Astrocyte (in vitro differentiated cells and primary cell): ENCODE data around the gene GREM2. TPM values are rescaled to one million over a fixed set of nuclear protein-coding genes. Genes with fewer than 3 reads are reported as not detected.

Experiments used
- DNase-seq: peaks from one replicate; pipeline ENCODE4 v3.0.0-alpha.2; 2010; ENCODE audit warnings: low read depth
- FAIRE-seq: peaks from 2 replicates; lab custom pipeline; 2011; peaks lifted over from hg19 to GRCh38; lab: Jason Lieb, UNC
- H2AFZ ChIP-seq: 2 replicates; pipeline ENCODE4 v1.6.0; 2012; ENCODE audit warnings: low read depth, low read length, inconsistent platforms
- H3K27ac ChIP-seq: 2 replicates; pipeline ENCODE4 v1.5.1; 2011; ENCODE audit warnings: low read depth, low read length, inconsistent platforms
- H3K27me3 ChIP-seq: 2 replicates; pipeline ENCODE4 v1.6.0; 2011; ENCODE audit warnings: low read length, inconsistent platforms; ENCODE audit not compliant: insufficient read depth
- H3K36me3 ChIP-seq: 2 replicates; pipeline ENCODE4 v1.5.1; 2011; ENCODE audit warnings: low read length, inconsistent platforms; ENCODE audit not compliant: insufficient read depth
- H3K4me1 ChIP-seq: 2 replicates; pipeline ENCODE4 v1.5.1; 2011; ENCODE audit warnings: low read length, inconsistent platforms; ENCODE audit not compliant: insufficient read depth
- H3K4me2 ChIP-seq: 2 replicates; pipeline ENCODE4 v1.6.0; 2012; ENCODE audit warnings: low read length, inconsistent platforms
- H3K4me3 ChIP-seq: 2 replicates; pipeline ENCODE4 v1.5.1; 2011; ENCODE audit warnings: low read depth, mild to moderate bottlenecking, low read length, inconsistent platforms; ENCODE audit not compliant: insufficient read depth
- H3K79me2 ChIP-seq: 2 replicates; pipeline ENCODE4 v1.6.0; 2012; ENCODE audit warnings: mild to moderate bottlenecking, low read length, inconsistent platforms; ENCODE audit not compliant: insufficient read depth
- H3K9ac ChIP-seq: 2 replicates; pipeline ENCODE4 v1.6.0; 2012; ENCODE audit warnings: mild to moderate bottlenecking, low read length, inconsistent platforms
- H3K9me3 ChIP-seq: 2 replicates; pipeline ENCODE4 v1.5.1; 2012; ENCODE audit warnings: low read depth, mild to moderate bottlenecking, low read length, inconsistent platforms; ENCODE audit not compliant: insufficient read depth
- H4K20me1 ChIP-seq: 2 replicates; pipeline ENCODE4 v1.6.0; 2012; ENCODE audit warnings: low read length, inconsistent platforms; ENCODE audit not compliant: insufficient read depth
- H3K27ac Mint-ChIP-seq: one replicate; pipeline ENCODE4 v1.8.0; 2021; ENCODE audit warnings: mild to moderate bottlenecking, mixed read lengths; ENCODE audit not compliant: unreplicated experiment
- H3K27me3 Mint-ChIP-seq: one replicate; pipeline ENCODE4 v1.8.0; 2021; ENCODE audit warnings: low read depth, mixed read lengths; ENCODE audit not compliant: unreplicated experiment
- H3K36me3 Mint-ChIP-seq: one replicate; pipeline ENCODE4 v1.8.0; 2021; ENCODE audit warnings: low read depth, mixed read lengths; ENCODE audit not compliant: unreplicated experiment
- H3K4me1 Mint-ChIP-seq: one replicate; pipeline ENCODE4 v1.8.0; 2021; ENCODE audit warnings: low read depth, mixed read lengths; ENCODE audit not compliant: unreplicated experiment
- H3K4me3 Mint-ChIP-seq: one replicate; pipeline ENCODE4 v1.8.0; 2021; ENCODE audit warnings: mild to moderate bottlenecking, moderate library complexity, mixed read lengths; ENCODE audit not compliant: unreplicated experiment
- H3K9me3 Mint-ChIP-seq: one replicate; pipeline ENCODE4 v1.8.0; 2021; ENCODE audit warnings: mild to moderate bottlenecking, mixed read lengths; ENCODE audit not compliant: unreplicated experiment
- EZH2 ChIP-seq: IDR thresholded peaks from 2 replicates; pipeline ENCODE4 v1.6.1; 2012; ENCODE audit warnings: mild to moderate bottlenecking, low read length, inconsistent platforms; ENCODE audit not compliant: insufficient read depth
- total RNA-seq: library from RNA; stranded (reverse); gene quantifications from 2 replicates; pipeline ENCODE4 v1.2.1, GENCODE V29; 2021
- TF ChIP-seq, protein P1 (sequence below): IDR thresholded peaks from 2 replicates; pipeline ENCODE4 v1.5.1; 2011; ENCODE audit warnings: low read depth, mild to moderate bottlenecking, inconsistent platforms, low read length, moderate library complexity; ENCODE audit not compliant: insufficient read depth

Gene GREM2
- total RNA-seq, 1 donor from 2014 or later = 0.14 TPM

DNA sequence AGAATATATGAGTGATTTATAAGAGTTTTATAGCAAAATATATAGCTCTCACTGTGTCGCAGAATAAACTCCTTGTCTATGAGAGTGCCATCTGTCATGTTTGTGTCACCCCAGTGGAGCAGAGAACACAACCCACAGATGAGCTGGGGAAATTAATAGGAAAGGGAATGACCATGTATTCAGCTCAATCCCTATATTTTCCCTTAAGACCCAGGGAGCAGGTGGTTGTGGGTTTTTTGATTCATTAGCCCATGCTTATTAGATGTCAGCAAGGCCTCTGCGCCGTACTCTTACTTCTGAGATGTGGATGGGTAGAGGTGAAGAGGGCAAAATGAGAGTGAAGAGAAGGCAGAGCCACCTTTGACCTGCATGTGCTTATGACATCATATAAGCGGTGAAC is 4.1 kb upstream of the GREM2 start:
- no peaks in the 10 kb centered on the region for H3K79me2 ChIP-seq
- H3K4me1 Mint-ChIP-seq = peaks cover 27% of the 10 kb centered on the region
- H3K27me3 ChIP-seq = no peaks in the 10 kb centered on the region
- H3K9me3 Mint-ChIP-seq = peaks cover 4% of the 10 kb centered on the region
- H3K4me3 ChIP-seq = no peak overlapping the region
- no peak overlapping the region for H2AFZ ChIP-seq
- no peak overlapping the region for H3K27ac Mint-ChIP-seq
- H3K36me3 ChIP-seq = no peaks in the 10 kb centered on the region
- DNase-seq = no peak
- FAIRE-seq = no peak
- no peaks in the 10 kb centered on the region for H3K27me3 Mint-ChIP-seq
- H3K4me3 Mint-ChIP-seq = no peak overlapping the region
- no peaks in the 10 kb centered on the region for H4K20me1 ChIP-seq
- H3K9ac ChIP-seq = no peak overlapping the region
- H3K36me3 Mint-ChIP-seq = no peaks in the 10 kb centered on the region
- no peak overlapping the region for H3K27ac ChIP-seq
- no peaks in the 10 kb centered on the region for H3K9me3 ChIP-seq
- H3K4me2 ChIP-seq = no peak overlapping the region
- TF ChIP-seq, protein P1, sequence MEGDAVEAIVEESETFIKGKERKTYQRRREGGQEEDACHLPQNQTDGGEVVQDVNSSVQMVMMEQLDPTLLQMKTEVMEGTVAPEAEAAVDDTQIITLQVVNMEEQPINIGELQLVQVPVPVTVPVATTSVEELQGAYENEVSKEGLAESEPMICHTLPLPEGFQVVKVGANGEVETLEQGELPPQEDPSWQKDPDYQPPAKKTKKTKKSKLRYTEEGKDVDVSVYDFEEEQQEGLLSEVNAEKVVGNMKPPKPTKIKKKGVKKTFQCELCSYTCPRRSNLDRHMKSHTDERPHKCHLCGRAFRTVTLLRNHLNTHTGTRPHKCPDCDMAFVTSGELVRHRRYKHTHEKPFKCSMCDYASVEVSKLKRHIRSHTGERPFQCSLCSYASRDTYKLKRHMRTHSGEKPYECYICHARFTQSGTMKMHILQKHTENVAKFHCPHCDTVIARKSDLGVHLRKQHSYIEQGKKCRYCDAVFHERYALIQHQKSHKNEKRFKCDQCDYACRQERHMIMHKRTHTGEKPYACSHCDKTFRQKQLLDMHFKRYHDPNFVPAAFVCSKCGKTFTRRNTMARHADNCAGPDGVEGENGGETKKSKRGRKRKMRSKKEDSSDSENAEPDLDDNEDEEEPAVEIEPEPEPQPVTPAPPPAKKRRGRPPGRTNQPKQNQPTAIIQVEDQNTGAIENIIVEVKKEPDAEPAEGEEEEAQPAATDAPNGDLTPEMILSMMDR = no peak
- TF ChIP-seq EZH2 = no peak
- peaks cover 16% of the 10 kb centered on the region for H3K4me1 ChIP-seq

DNA sequence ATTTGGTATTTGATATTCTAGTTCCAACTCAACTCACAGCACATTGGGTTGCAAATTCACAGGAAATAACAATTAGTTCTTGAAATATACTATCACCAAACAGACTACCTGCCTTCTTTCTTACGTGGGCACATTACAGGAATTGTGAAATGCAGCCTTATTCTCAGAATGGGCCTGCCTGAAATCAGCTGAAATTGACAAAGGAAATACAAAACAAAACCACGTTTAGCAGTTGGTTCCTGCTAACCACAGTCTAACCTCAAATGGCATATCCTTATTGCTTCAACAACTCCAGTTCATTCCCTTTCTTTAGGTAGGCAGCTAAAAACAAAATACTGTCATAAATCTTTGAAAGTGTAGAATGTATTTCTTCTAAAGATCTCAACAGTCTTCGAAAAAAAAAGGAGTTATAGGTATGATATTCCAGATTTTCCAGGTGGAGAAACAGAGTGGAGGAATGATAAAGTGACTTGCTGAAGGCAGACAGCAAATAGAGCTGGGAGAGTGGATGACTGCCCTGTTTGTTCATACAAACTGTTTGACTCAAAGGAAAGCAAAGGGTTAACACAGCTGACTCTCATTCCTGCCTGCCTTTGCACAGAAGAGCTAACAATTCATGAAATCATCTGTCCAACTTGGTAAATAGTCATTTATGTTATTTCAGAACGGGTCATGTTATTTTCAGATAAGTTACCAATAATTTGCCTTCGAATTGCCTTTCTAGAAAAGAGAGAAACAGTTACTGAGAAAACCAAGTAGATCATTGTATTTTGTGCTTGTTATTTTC is 1.6 kb upstream of the GREM2 start:
- peak overlapping the region; percentile 25 for H3K9ac ChIP-seq
- H3K27me3 ChIP-seq = peaks cover 7% of the 10 kb centered on the region
- H3K4me2 ChIP-seq = peak overlapping the region; percentile 39
- Mint-ChIP-seq H3K4me3 (peak overlapping the region; percentile 46), H3K27ac (peak overlapping the region; percentile 8), H3K9me3 (no peaks in the 10 kb centered on the region), H3K36me3 (no peaks in the 10 kb centered on the region), H3K4me1 (peaks cover 20% of the 10 kb centered on the region), H3K27me3 (peaks cover 12% of the 10 kb centered on the region)
- H3K27ac ChIP-seq = no peak overlapping the region
- no peaks in the 10 kb centered on the region for H3K36me3 ChIP-seq
- H3K79me2 ChIP-seq = no peaks in the 10 kb centered on the region
- no peaks in the 10 kb centered on the region for H3K9me3 ChIP-seq
- peaks cover 13% of the 10 kb centered on the region for H3K4me1 ChIP-seq
- no peak for DNase-seq
- H3K4me3 ChIP-seq = no peak overlapping the region
- no peak overlapping the region for H2AFZ ChIP-seq
- peak; percentile 47 for FAIRE-seq
- TF ChIP-seq, protein P1 = no peak
- no peak for TF ChIP-seq EZH2
- no peaks in the 10 kb centered on the region for H4K20me1 ChIP-seq

DNA sequence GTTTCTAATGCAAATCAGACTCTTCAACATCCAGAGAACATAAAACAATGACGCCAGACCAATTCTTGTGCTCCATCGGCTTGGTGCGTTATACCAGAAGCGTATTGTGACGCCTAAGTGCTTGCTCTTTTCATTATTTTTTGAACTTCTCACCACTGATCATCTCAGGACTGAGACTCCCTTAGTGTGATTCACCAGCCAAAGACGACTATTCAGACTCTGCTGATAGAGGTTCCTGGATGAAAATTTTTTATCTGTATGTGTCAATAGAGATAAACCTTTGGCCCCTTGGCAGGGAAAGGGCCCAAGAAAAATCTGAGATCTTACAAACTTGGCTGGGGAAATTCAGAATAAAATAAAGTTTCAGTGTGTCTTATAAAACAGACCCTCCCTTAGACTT is 856 bp upstream of the GREM2 start:
- Histone ChIP-seq H3K4me1 (peaks cover 13% of the 10 kb centered on the region), H3K4me3 (no peak overlapping the region), H3K27me3 (peaks cover 7% of the 10 kb centered on the region), H3K36me3 (no peaks in the 10 kb centered on the region), H3K9ac (no peak overlapping the region), H3K79me2 (no peaks in the 10 kb centered on the region), H3K4me2 (peak overlapping the region; percentile 96), H4K20me1 (no peaks in the 10 kb centered on the region), H3K27ac (no peak overlapping the region), H2AFZ (no peak overlapping the region), H3K9me3 (no peaks in the 10 kb centered on the region)
- DNase-seq (peak; percentile 41), FAIRE-seq (no peak)
- Mint-ChIP-seq H3K27ac (no peak overlapping the region), H3K36me3 (no peaks in the 10 kb centered on the region), H3K9me3 (no peaks in the 10 kb centered on the region), H3K4me1 (peaks cover 20% of the 10 kb centered on the region), H3K27me3 (peaks cover 12% of the 10 kb centered on the region), H3K4me3 (no peak overlapping the region)
- no peak for TF ChIP-seq EZH2
- TF ChIP-seq, protein P1 = no peak
